Ovary (tissue), 9 donors: ENCODE measurements around the gene ERG28. TPM values are rescaled to one million over a fixed set of nuclear protein-coding genes. Genes with fewer than 3 reads are reported as not detected.

Experiments used
- DNase-seq, 5 donors: peaks; one replicate each; pipeline ENCODE4 v3.0.0-alpha.2; 2019 to 2020
- H3K27ac ChIP-seq, 2 donors: fragments of 200-600 bp; one replicate each; pipeline versions ENCODE4 v1.5.1 to v1.8.0; 2019 to 2022
- H3K27me3 ChIP-seq: fragments of 200-600 bp; one replicate; pipeline ENCODE4 v1.8.0; 2022
- H3K36me3 ChIP-seq: fragments of 200-600 bp; sonication (generic); one replicate; pipeline ENCODE4 v1.5.1; 2019
- H3K4me1 ChIP-seq: one replicate; pipeline ENCODE4 v1.8.1; 2013; ENCODE audit warnings: mild to moderate bottlenecking, moderate library complexity; ENCODE audit not compliant: insufficient read depth
- H3K4me3 ChIP-seq: fragments of 200-600 bp; sonication (generic); one replicate; pipeline ENCODE4 v1.5.1; 2017
- H3K9me3 ChIP-seq, 2 donors: fragments of 200-600 bp in 1 of 2; sonication (generic) in 1 of 2; one replicate each; pipeline versions ENCODE4 v1.5.1 to v1.8.1; 2013 to 2019; ENCODE audit warnings: mild to moderate bottlenecking in 1 of 2, moderate library complexity in 1 of 2
- EP300 ChIP-seq: sonication (generic); formaldehyde crosslinking; IDR thresholded peaks from one replicate; pipeline ENCODE4 v1.6.1; 2017; ENCODE audit warnings: antibody characterized with exemption
- POLR2A ChIP-seq: fragments of 450-650 bp; IDR thresholded peaks from one replicate; pipeline ENCODE4 v1.6.1; 2017; ENCODE audit warnings: antibody characterized with exemption, mild to moderate bottlenecking, moderate library complexity
- WGBS, 3 donors: extraction: QIAGEN DNeasy Blood & Tissue Kit in 1 of 3; methylation state at CpG; one replicate each; pipeline versions ENCODE4 v1.1.5 to v1.1.7; 2013 to 2017; 5-methylcytosine and 5-hydroxymethylcytosine counted together
- intact Hi-C, 4 donors: fragments of 100-400 bp; cut with DNase I; formaldehyde crosslinking; loops; one replicate each; pipeline versions ENCODE4 v1.11.0 to v1.15.1; 2022 to 2023
- polyA plus RNA-seq, 2 donors: library from polyadenylated mRNA; stranded (reverse); fragments of 200-250 nt in 1 of 2; fragments of 350-450 nt in 1 of 2; fragmentation: Illumina TruSeq in 1 of 2; extraction: RNeasy Lipid Tissue Mini Kit (QIAGEN cat#74804) in 1 of 2; gene quantifications; one replicate each; pipeline ENCODE4 v1.2.3, GENCODE V29; 2013 to 2014
- total RNA-seq, 7 donors: library from RNA; depleted of rRNA in 2 of 7; stranded (reverse); fragments of >200 nt in 2 of 7; fragmentation: NEBNext Ultra II Directional in 3 of 7; extraction: Animal tissue kit (Norgen Biotek cat#: 25700) in 3 of 7; gene quantifications; one replicate each; pipeline versions ENCODE4 v1.1.0 to v1.2.4, GENCODE V29; 2016 to 2023
- TF ChIP-seq, protein P1 (sequence below), 3 donors: fragments of 450-650 bp in 2 of 3; fragments of 200-600 bp in 1 of 3; IDR thresholded peaks; one replicate each; pipeline versions ENCODE4 v1.5.1 to v1.8.0; 2016 to 2022; ENCODE audit warnings: antibody characterized with exemption in 3 of 3, mild to moderate bottlenecking in 1 of 3
- donor health status: DM: no; HTN: no; CAD: no; lungs with moderate emphysema.
- donor health status: DM: no; HTN: no; CAD: no.
- donor health status: Bipolar disorder and iron deficiency.
- donor health status: DM: yes; HTN: yes; CAD: no.
- donor health status: DM: no; HTN: no; CAD: no.
- donor health status: DM: yes; HTN: yes; CAD: no.

The ERG28 gene
- total and polyA plus RNA-seq, 9 donors, result 11.4 to 55.1 (median 17.0) TPM

DNA sequence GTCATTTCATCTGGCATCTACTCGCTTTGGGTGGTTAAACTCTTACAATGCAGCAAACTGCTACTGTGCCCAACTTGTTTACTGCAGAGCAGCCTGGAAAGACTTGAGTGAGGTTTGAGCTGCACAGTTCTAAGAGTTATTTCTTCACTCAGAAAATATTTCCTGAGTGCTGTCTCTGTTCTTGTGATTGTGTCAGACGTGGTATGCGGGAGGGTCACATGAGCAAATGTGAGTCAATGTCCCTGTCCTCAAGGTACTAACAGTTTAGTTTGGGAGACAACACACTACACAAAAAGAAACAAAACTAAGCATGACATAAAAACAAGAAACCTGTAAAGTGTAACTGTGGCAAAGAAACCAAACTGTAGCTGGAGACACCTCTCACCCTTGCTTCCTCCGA, 49.8 kb downstream of the ERG28 start:
- WGBS, 3 donors, result 77 to 86% (median 82%) methylated on average over 4 of the region's 4 CpGs
- no peak for TF ChIP-seq POLR2A
- no peaks in the 10 kb centered on the region for H3K27me3 ChIP-seq
- H3K27ac ChIP-seq, result no peak overlapping the region
- H3K4me3 ChIP-seq, result no peak overlapping the region
- H3K36me3 ChIP-seq, result no peaks in the 10 kb centered on the region
- no peak for DNase-seq
- H3K9me3 ChIP-seq, result no peaks in the 10 kb centered on the region
- no peaks in the 10 kb centered on the region for H3K4me1 ChIP-seq
- intact Hi-C loops, result no loop called here

DNA sequence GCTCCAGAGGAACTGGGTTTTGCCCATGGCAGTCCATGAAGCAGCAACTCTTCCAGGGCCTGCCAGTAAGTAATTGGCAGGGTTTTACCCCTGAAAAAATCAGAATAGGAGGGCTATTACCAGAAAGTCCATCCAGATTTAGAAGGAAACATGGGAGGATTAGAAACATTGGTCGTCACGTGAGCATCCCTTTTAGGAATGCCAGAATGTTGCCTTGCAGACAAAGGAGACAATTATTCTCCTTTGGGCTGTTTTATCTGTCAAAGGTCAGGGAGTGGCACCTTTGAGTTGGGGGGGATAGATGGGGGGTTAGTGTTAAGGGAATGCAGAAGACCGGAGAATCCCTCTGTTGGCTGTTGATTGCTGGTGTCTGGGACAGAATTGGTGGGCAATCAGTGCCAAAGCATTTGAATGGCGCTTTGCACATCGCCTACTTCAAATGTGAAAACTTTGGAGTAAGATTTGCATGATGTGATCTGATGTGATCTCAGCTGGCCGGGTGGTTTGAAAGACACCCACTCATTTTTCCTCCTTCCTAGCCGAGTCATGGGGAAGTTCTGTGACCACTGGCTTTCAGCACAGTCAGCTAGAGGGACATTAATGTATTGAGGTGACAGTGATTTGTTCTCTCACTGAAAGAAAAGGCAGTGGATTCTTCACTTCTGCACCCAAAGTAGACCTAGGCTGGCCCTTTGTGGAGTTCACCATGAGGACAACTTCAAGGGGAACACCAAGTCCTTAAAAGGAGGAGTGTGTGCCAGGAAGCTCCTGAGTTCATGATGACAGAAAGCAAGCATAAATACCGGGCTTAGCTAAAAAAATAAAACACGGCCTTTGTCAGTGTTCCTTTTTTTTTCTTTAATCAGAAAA, 50.8 kb downstream of the ERG28 start:
- H3K9me3 ChIP-seq, result no peaks in the 10 kb centered on the region
- intact Hi-C loops, result no loop called here
- no peaks in the 10 kb centered on the region for H3K4me1 ChIP-seq
- 64 to 70% (median 66%) methylated on average over 9 of the region's 9 CpGs for WGBS, 3 donors
- no peak overlapping the region for H3K27ac ChIP-seq
- no peaks in the 10 kb centered on the region for H3K27me3 ChIP-seq
- no peak overlapping the region for H3K4me3 ChIP-seq
- TF ChIP-seq, protein P1, sequence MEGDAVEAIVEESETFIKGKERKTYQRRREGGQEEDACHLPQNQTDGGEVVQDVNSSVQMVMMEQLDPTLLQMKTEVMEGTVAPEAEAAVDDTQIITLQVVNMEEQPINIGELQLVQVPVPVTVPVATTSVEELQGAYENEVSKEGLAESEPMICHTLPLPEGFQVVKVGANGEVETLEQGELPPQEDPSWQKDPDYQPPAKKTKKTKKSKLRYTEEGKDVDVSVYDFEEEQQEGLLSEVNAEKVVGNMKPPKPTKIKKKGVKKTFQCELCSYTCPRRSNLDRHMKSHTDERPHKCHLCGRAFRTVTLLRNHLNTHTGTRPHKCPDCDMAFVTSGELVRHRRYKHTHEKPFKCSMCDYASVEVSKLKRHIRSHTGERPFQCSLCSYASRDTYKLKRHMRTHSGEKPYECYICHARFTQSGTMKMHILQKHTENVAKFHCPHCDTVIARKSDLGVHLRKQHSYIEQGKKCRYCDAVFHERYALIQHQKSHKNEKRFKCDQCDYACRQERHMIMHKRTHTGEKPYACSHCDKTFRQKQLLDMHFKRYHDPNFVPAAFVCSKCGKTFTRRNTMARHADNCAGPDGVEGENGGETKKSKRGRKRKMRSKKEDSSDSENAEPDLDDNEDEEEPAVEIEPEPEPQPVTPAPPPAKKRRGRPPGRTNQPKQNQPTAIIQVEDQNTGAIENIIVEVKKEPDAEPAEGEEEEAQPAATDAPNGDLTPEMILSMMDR (IDR thresholded peaks at IDR 0.05), result no peak
- TF ChIP-seq POLR2A (no peak), EP300 (no peak)
- peak in 1 of 5 donors; percentile 14 for DNase-seq
- no peaks in the 10 kb centered on the region for H3K36me3 ChIP-seq

DNA sequence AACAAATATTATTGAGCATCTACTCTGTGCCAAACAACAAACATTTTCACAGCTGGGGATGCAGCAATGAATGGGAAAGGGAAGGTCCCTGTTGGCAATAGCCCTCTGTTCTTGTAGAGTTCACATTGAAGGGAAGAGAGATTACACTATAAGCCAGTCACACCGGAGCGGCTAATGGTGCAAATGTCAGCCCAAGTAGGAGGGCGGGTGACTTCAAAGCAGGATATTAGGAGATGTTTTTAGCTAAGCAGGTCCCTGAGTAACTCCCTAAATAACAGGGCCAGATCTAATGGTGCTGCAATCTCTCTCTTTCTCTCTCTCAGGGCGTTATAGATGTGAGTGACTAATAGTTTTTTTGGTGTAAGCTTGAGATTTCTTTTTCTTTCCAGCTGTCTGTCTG, 51.6 kb downstream of the ERG28 start:
- Histone ChIP-seq H3K9me3 (no peaks in the 10 kb centered on the region), H3K27me3 (no peaks in the 10 kb centered on the region), H3K36me3 (no peaks in the 10 kb centered on the region), H3K4me3 (no peak overlapping the region), H3K27ac (no peak overlapping the region), H3K4me1 (no peaks in the 10 kb centered on the region)
- no peak for DNase-seq
- intact Hi-C loops, result no loop called here
- TF ChIP-seq EP300 (no peak), POLR2A (no peak)
- TF ChIP-seq, protein P1 (IDR thresholded peaks at IDR 0.05), result no peak
- WGBS, 3 donors, result 80 to 87% (median 83%) methylated on average over 4 of the region's 4 CpGs

DNA sequence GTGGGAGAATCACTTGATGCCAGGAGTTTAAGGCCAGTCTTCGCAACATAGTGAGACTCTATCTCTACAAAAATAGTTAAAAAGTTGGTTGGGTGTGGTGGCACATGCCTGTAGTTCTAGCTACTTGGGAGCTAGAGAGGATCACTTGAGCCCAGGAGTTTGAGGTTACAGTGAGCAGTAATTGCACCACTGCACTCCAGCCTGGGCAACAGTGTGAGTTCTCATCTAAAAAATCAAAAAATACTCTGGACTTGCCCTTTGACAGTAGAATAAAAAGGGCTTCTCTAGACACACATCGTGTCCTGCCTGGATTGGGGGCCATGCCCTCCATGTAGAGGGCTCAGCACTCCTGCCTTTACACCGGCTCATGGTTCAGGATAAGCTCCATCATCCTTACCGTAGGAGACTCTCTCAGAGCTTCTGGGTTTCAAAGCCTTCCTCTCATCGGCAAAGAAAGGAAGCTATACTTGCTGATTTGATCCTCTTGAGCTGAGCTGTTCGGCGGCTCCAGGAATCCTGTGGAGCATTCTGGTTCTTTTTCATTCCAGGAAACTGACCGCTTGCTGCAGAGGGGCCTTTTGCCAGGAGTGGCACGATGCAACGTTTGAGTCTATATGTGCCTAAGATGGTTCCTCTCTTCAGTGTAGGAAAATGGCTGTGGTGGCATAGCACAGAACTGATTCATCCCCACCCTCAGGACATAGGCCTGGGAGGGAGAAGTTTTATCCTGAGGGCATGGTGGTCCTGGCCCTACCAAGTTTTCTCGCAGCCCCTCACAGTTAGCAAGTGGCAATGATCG, 52.6 kb downstream of the ERG28 start:
- intact Hi-C loops, result no loop called here
- H3K27ac ChIP-seq, result no peak overlapping the region
- TF ChIP-seq, protein P1 (IDR thresholded peaks at IDR 0.05), result no peak
- TF ChIP-seq EP300, result no peak
- no peak for TF ChIP-seq POLR2A
- no peaks in the 10 kb centered on the region for H3K27me3 ChIP-seq
- whole genome bisulfite sequencing, 3 donors, result 90 to 92% (median 91%) methylated on average over 12 of the region's 12 CpGs
- no peaks in the 10 kb centered on the region for H3K4me1 ChIP-seq
- H3K4me3 ChIP-seq, result no peak overlapping the region
- no peak for DNase-seq
- H3K36me3 ChIP-seq, result no peaks in the 10 kb centered on the region
- no peaks in the 10 kb centered on the region for H3K9me3 ChIP-seq
